Hindlimb muscle (tissue), 1 donor: Measurements from ENCODE around the gene PEX5L. TPM values are rescaled to one million over a fixed set of nuclear protein-coding genes. Genes with fewer than 3 reads are reported as not detected.

Experiments
- DNase-seq: peaks from one replicate; pipeline ENCODE4 v3.0.0-alpha.2; 2013
- polyA plus RNA-seq: library from polyadenylated mRNA; unstranded; fragments of 120-200 nt; gene quantifications from one replicate; pipeline ENCODE4 v1.2.1, GENCODE V29; 2013; ENCODE audit not compliant: insufficient read length

The PEX5L gene
- polyA plus RNA-seq, 1 donor = 0.35 TPM

GRCh38 chr3:179885950-179886349 lies 150.8 kb downstream of the PEX5L start:
- no peak for DNase-seq

- DNase-seq = no peak
Measured at GRCh38 chr3:179884136-179884535, 152.6 kb downstream of the PEX5L start.

DNA sequence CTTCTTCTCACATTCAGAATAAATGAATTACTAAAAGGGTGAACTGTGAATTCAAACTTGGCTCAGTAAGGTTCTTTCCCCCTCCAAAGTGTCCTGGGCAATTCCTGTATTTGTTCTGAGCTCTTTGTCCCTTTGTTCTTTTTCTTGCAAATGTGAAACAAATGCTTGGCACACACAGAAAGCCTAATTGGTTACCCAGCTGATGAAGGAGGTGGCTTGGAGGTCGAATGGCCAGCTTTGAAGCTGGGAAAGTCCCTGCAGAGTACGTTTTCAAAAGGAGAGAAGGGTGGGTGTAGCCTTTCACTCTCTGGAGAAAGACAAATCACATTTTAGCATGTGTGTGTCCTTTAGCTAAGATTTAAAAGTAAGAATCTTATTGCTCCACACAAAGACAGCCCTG lies 154.4 kb downstream of the PEX5L start:
- peak; percentile 4 for DNase-seq

GRCh38 chr3:179881791-179882190 lies 154.9 kb downstream of the PEX5L start:
- DNase-seq = peak; percentile 6

GRCh38 chr3:179880868-179881267 lies 155.9 kb downstream of the PEX5L start:
- no peak for DNase-seq

GRCh38 chr3:179876440-179876839 lies 160.3 kb downstream of the PEX5L start:
- no peak for DNase-seq

GRCh38 chr3:179872842-179873241 lies 163.9 kb downstream of the PEX5L start:
- DNase-seq = no peak

DNA sequence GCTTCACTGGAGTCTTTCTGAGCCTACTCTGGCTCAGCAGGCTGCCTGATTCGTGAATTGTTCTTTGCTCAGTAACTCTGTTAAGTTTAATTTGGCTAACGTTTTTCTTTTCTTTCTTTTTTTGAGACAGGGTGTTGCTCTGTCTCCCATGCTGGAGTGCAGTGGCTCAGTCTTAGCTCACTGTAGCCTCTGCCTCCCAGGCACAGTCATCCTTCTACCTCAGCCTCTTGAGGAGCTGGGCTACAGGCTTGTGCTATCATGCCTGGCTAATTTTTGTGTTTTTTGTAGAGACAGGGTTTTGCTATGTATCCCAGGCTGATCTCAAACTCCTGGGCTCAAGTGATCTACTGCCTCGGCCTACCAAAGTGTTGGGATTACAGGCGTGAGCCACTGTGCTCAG lies 165.0 kb downstream of the PEX5L start:
- no peak for DNase-seq

DNA sequence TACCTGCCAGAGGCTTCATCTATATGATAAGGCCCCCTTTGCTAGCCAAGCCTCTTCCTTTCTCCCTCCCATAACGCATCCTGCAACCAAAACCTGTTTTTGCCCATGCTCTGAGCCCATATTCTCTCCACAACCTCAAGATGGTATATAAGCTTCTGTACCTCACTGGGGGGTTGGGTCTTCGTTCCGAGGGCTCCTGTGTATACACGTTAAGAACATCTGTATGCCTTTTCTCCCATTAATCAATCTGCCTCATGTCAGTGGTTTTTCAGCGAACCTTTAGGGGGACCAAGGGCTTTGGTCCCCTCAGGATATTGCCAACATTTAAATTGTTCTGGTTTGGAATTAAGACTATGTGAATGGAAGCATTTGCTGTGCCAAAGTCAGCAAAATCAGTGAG lies 168.0 kb downstream of the PEX5L start:
- DNase-seq = no peak

GRCh38 chr3:179867961-179868360 lies 168.8 kb downstream of the PEX5L start:
- DNase-seq = no peak

DNA sequence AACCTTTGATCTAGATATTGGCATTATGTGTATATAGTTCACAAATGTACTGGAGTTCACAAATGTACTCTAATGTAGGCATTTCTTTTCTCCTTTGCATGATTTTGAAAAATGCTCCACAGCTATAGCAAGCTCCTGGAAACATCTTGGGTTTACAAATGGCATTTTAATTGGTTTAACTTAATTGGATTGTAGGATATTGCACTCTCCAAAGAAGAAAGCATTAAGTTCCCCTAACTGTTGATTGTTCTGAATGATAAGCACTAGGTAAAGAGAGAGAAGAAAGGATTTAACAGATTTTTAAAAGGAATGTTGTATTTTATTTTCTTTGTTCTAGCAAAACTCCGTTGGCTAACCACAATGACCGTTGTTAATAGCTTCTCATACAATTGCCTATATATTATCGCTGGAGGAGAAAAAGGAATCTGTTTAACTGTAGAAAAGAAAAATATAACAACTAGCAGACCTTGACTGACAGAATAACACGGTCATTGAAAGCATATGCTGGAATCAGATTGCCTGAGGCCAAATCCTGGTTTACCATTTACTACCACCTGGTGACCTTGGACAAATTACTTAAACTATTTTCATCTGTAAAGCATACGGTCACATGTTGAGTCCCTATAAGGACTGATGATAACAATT lies 170.8 kb downstream of the PEX5L start:
- no peak for DNase-seq

DNA sequence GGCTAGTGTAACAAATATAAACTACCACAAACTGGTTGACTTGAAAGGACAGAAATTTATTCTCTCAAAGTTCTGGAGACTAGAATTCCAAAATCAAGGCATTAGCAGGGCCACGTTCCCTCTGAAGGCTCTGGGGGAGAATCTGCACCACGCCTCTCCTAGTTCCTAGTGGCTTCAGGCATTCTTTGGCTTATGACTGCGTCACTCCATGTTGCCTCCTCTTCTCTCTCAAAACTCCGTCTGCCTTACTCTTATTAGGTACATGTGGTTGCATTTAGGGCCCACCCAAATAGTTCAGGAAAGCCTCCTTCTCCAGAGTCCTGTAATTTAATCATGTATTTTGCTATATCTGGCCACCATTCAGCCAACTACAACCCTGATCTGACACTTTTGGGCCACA lies 174.8 kb downstream of the PEX5L start:
- no peak for DNase-seq

DNA sequence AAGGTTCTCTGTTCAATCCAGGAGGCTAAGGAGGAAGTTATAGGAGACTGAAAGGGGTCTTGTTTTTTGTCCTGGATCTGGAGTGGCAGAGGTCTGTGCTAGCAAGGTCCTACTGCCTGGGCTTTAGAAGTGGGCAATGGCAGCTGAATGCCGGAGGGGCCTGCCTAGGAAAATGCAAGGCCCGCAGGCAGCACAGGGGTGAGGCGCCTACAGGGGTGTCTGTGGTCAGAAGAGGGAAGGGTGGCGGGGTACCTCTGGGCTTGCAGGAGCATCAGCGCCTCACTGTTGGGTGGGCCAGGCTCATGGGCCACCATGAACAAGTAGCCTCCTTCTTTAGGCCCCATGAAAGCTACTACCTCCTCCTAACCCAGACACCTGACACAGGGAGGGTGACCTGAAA lies 175.4 kb downstream of the PEX5L start:
- DNase-seq = no peak

- no peak for DNase-seq
Measured at GRCh38 chr3:179860275-179861107, 176.2 kb downstream of the PEX5L start.

GRCh38 chr3:179853176-179853575 lies 183.6 kb downstream of the PEX5L start:
- DNase-seq = peak; percentile 46

GRCh38 chr3:179852142-179852905 lies 184.4 kb downstream of the PEX5L start:
- DNase-seq = no peak

DNA sequence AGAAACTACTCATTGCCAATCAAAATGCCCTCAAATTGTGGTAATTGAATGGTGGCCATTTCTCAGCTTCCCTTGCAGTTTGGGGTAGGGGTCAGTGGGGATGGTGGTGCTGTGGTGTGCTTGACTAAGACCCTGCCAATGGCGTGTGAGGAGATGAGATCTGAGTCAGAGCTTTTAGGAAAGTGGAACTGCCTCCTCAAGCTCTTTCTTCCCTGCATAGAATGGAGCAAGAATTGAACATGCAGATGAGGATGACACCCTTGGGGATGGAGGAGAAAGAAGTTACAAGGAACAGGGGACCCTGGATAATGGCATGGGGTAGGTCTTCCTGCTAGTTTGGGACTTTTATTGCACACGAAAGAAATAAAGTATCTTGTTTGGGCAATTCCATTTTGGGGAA lies 188.0 kb downstream of the PEX5L start:
- no peak for DNase-seq

GRCh38 chr3:179842061-179842460 lies 194.7 kb downstream of the PEX5L start:
- DNase-seq = no peak

GRCh38 chr3:179840985-179841384 lies 195.8 kb downstream of the PEX5L start:
- DNase-seq = no peak

- no peak for DNase-seq
Measured at GRCh38 chr3:179837374-179837773, 199.4 kb downstream of the PEX5L start.

GRCh38 chr3:179833294-179833693 lies 203.4 kb downstream of the PEX5L start:
- DNase-seq = no peak

DNA sequence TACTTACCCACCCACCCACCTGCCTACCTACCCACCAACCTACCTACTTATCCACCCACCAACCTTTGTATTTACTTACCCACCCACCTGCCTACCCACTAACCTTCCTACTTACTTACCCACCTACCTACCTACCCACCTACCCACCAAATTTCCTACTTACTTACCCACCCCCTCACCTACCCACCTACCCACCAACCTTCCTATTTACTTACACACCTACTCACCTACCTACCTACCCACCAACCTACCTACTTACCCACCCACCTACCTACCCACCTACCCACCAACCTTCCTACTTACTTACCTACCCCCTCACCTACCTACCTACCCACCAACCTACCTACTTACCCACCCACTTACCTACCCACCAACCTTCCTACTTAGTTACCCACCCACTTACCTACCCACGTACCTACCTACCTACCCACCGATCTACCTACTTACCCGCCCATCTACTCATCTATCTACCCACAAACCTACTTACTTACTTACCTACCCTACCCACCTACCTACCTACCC lies 204.3 kb downstream of the PEX5L start:
- no peak for DNase-seq

GRCh38 chr3:179829401-179829800 lies 207.3 kb downstream of the PEX5L start:
- no peak for DNase-seq
